ENCODE results near the gene CCDC92B. TPM values are rescaled to one million over a fixed set of nuclear protein-coding genes. Genes with fewer than 3 reads are reported as not detected.

The CCDC92B gene
- total RNA-seq, 1 experiment from 2014 or later, result 15.2 TPM

DNA sequence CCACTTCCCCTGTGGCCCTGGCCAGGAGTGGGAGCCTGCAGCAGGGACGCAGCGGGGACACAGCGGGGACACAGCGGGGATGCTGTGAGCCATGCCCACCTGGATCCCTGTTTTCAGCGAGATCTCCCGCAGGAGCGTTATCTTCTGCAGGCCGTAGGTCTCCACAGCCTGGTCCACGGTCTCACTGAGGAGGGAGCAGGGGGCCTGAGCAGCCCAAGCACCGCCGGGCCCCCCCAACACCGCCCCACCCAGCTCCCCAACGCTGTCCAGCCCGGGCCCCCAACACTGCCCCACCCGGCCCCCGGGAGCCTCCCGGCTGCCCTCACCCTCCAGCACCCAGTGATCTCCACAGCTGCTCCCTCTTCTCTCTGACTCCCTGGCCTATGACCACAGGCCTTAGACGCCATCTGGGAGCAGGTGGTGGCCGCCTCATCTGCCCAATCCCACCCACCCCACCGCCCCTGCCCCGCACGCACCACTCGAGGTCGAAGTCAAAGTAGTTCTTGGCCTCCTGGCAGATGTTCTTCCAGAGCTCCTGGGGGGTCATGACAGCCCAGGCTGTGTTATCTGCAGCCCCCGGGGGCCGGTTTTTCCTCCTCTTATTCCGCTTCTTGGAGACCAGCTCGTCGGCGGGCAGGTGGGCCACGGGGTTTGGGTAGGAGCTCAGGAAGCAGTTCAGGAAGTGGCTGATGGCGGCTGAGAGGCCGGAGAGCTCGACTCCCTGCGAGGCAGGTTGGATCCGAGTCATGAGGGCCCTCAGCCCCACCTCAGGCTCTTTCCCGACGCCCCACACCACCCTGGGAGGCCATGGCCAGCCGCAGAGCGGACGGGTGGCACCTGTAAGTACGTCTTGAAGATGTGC lies 54.8 kb downstream of the CCDC92B start:
- ChIA-PET POLR2A (no interaction called here), CTCF (interaction anchor here (1.0 to 2.3 kb wide), 2 partner anchors 30 to 312 kb away, joined by 5 to 6 read pairs; no protein-coding TSS in a partner anchor)
- no peak for TF ChIP-seq JAZF1 (CRISPR knock-in tag; IDR thresholded peaks at IDR 0.05)
- TF ChIP-seq TEAD4 (CRISPR knock-in tag; IDR thresholded peaks at IDR 0.05), result no peak
- no peak for TF ChIP-seq SOX15 (CRISPR knock-in tag; IDR thresholded peaks at IDR 0.05)
- TF ChIP-seq NFE2L1 (CRISPR knock-in tag; IDR thresholded peaks at IDR 0.05), result no peak
- no peak for TF ChIP-seq TCF7 (CRISPR knock-in tag; IDR thresholded peaks at IDR 0.05; ENCODE audit: low read depth)
- TF ChIP-seq, protein P1, sequence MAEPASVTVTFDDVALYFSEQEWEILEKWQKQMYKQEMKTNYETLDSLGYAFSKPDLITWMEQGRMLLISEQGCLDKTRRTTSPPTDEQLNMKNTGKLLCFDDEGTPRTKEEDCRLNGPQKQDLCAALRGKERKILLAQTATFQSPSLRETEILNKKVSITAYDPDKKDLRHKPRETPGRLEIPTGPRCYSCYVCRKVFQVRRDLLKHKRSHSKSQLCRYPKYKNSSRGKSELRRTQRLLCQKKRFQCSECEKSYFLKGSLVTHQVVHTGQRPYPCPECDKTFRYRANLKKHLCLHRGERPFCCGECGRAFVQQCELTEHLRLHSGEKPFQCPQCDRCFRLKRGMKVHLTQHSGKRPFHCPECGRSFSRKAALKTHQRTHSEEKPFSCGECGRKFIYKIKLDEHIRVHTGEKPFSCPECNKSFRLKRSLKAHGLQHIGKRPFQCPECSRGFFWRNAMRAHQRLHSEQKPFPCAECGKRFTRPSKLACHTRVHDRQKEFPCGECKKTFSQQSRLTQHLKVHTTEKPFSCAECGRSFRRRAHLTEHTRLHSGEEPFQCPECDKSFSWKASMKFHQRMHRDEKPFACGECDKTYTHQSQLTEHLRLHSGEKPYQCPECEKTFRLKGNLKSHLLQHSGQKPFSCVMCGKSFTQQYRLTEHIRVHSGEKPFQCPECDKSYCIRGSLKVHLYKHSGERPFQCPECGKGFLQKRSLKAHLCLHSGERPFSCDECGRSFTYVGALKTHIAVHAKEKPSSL (CRISPR knock-in tag; conservative IDR thresholded peaks at IDR 0.05), result no peak
- no peak for TF ChIP-seq HMGA2 (CRISPR knock-in tag; IDR thresholded peaks at IDR 0.05)
- TF ChIP-seq, protein P2, sequence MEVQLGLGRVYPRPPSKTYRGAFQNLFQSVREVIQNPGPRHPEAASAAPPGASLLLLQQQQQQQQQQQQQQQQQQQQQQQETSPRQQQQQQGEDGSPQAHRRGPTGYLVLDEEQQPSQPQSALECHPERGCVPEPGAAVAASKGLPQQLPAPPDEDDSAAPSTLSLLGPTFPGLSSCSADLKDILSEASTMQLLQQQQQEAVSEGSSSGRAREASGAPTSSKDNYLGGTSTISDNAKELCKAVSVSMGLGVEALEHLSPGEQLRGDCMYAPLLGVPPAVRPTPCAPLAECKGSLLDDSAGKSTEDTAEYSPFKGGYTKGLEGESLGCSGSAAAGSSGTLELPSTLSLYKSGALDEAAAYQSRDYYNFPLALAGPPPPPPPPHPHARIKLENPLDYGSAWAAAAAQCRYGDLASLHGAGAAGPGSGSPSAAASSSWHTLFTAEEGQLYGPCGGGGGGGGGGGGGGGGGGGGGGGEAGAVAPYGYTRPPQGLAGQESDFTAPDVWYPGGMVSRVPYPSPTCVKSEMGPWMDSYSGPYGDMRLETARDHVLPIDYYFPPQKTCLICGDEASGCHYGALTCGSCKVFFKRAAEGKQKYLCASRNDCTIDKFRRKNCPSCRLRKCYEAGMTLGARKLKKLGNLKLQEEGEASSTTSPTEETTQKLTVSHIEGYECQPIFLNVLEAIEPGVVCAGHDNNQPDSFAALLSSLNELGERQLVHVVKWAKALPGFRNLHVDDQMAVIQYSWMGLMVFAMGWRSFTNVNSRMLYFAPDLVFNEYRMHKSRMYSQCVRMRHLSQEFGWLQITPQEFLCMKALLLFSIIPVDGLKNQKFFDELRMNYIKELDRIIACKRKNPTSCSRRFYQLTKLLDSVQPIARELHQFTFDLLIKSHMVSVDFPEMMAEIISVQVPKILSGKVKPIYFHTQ (CRISPR knock-in tag; IDR thresholded peaks at IDR 0.05), result no peak
- no peak for TF ChIP-seq ZNF121 (CRISPR knock-in tag; IDR thresholded peaks at IDR 0.05)
- TF ChIP-seq, protein P3, sequence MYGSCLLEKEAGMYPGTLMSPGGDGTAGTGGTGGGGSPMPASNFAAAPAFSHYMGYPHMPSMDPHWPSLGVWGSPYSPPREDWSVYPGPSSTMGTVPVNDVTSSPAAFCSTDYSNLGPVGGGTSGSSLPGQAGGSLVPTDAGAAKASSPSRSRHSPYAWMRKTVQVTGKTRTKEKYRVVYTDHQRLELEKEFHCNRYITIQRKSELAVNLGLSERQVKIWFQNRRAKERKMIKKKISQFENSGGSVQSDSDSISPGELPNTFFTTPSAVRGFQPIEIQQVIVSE (CRISPR knock-in tag; IDR thresholded peaks at IDR 0.05; ENCODE audit: borderline replicate concordance), result no peak
- no peak for TF ChIP-seq CREB1 (CRISPR knock-in tag; IDR thresholded peaks at IDR 0.05)
- TF ChIP-seq GABPB1 (CRISPR knock-in tag; IDR thresholded peaks at IDR 0.05), result no peak
- TF ChIP-seq, protein P4, sequence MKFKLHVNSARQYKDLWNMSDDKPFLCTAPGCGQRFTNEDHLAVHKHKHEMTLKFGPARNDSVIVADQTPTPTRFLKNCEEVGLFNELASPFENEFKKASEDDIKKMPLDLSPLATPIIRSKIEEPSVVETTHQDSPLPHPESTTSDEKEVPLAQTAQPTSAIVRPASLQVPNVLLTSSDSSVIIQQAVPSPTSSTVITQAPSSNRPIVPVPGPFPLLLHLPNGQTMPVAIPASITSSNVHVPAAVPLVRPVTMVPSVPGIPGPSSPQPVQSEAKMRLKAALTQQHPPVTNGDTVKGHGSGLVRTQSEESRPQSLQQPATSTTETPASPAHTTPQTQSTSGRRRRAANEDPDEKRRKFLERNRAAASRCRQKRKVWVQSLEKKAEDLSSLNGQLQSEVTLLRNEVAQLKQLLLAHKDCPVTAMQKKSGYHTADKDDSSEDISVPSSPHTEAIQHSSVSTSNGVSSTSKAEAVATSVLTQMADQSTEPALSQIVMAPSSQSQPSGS (CRISPR knock-in tag; IDR thresholded peaks at IDR 0.05; ENCODE audit: borderline replicate concordance, low read depth), result no peak
- TF ChIP-seq RELA (CRISPR knock-in tag; IDR thresholded peaks at IDR 0.05; ENCODE audit: borderline replicate concordance), result no peak
- no peak for TF ChIP-seq IRF2 (CRISPR knock-in tag; IDR thresholded peaks at IDR 0.05; ENCODE audit: borderline replicate concordance, low read depth)
- TF ChIP-seq, protein P5, sequence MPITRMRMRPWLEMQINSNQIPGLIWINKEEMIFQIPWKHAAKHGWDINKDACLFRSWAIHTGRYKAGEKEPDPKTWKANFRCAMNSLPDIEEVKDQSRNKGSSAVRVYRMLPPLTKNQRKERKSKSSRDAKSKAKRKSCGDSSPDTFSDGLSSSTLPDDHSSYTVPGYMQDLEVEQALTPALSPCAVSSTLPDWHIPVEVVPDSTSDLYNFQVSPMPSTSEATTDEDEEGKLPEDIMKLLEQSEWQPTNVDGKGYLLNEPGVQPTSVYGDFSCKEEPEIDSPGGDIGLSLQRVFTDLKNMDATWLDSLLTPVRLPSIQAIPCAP (CRISPR knock-in tag; IDR thresholded peaks at IDR 0.05), result no peak
- no peak for TF ChIP-seq JUN (CRISPR knock-in tag; IDR thresholded peaks at IDR 0.05)
- TF ChIP-seq NR3C1 (CRISPR knock-in tag; conservative IDR thresholded peaks at IDR 0.05; ENCODE audit: low read depth), result no peak
- TF ChIP-seq ZNF219 (CRISPR knock-in tag; IDR thresholded peaks at IDR 0.05; ENCODE audit: borderline replicate concordance), result no peak
- DNase-seq (ENCODE audit: low spot score), result peak; percentile 7
- no peak for ATAC-seq
- H3K27ac Mint-ChIP-seq, result no peak overlapping the region
- no peaks in the 10 kb centered on the region for H3K27me3 Mint-ChIP-seq (ENCODE audit: low read depth)
- H3K36me3 Mint-ChIP-seq, result peaks cover 10% of the 10 kb centered on the region; the same call in 1 of the 2 replicates
- H3K9me3 Mint-ChIP-seq, result no peaks in the 10 kb centered on the region
- H3K4me1 Mint-ChIP-seq, result no peaks in the 10 kb centered on the region
- H3K4me3 Mint-ChIP-seq, result no peak overlapping the region

Measured in WTC11 (cell line).